Activated CD8-positive, alpha-beta memory T cell treated with anti-CD3 and anti-CD28 coated beads, Interleukin-2, amount 50 U/mL, for 1 hour (primary cell): ENCODE measurements around the gene TRAF3.

Source experiments
- DNase-seq: peaks from one replicate; pipeline ENCODE4 v3.0.0-alpha.2; 2020; ENCODE audit errors: extremely low read depth

TRAF3 gene

GRCh38 chr14:102939329-102939728 is 162.1 kb downstream of the TRAF3 start:
- no peak for DNase-seq

GRCh38 chr14:102939820-102940561 is 162.7 kb downstream of the TRAF3 start:
- DNase-seq = no peak

GRCh38 chr14:102940729-102941362 is 163.6 kb downstream of the TRAF3 start:
- no peak for DNase-seq

GRCh38 chr14:102941419-102942011 is 164.3 kb downstream of the TRAF3 start:
- DNase-seq = no peak

- DNase-seq = no peak
These were observed 164.8 kb downstream of the TRAF3 start for GRCh38 chr14:102942069-102942468.

- DNase-seq = no peak
These were observed 166.2 kb downstream of the TRAF3 start for GRCh38 chr14:102943454-102943853.

- DNase-seq = no peak
These were observed 166.7 kb downstream of the TRAF3 start for GRCh38 chr14:102943979-102944378.

GRCh38 chr14:102944448-102945330 is 167.4 kb downstream of the TRAF3 start:
- DNase-seq = no peak

- DNase-seq = no peak
These were observed 168.3 kb downstream of the TRAF3 start for GRCh38 chr14:102945346-102946130.

- DNase-seq = no peak
These were observed 170.3 kb downstream of the TRAF3 start for GRCh38 chr14:102947321-102948103.

- DNase-seq = no peak
These were observed 171.4 kb downstream of the TRAF3 start for GRCh38 chr14:102948698-102949061.

- no peak for DNase-seq
These were observed 172.0 kb downstream of the TRAF3 start for GRCh38 chr14:102949062-102949800.

GRCh38 chr14:102949801-102950451 is 172.7 kb downstream of the TRAF3 start:
- no peak for DNase-seq

GRCh38 chr14:102951034-102951433 is 173.8 kb downstream of the TRAF3 start:
- no peak for DNase-seq

- DNase-seq = no peak
These were observed 174.6 kb downstream of the TRAF3 start for GRCh38 chr14:102951799-102952198.

GRCh38 chr14:102952276-102952675 is 175.0 kb downstream of the TRAF3 start:
- DNase-seq = no peak

- no peak for DNase-seq
These were observed 175.9 kb downstream of the TRAF3 start for GRCh38 chr14:102953100-102953499.

- no peak for DNase-seq
These were observed 177.0 kb downstream of the TRAF3 start for GRCh38 chr14:102954081-102954789.
